Putamen (tissue), 1 donor: ENCODE measurements around the gene KLK5.
"Not testable (repeated sequence)": the region's sequence is repeated elsewhere in the genome, so short reads cannot be mapped to it uniquely, and the experiment has no call there.

Source experiments
- DNase-seq: peaks from one replicate; pipeline ENCODE4 v3.0.0-alpha.2; 2016; ENCODE audit warnings: low spot score

KLK5 gene

DNA sequence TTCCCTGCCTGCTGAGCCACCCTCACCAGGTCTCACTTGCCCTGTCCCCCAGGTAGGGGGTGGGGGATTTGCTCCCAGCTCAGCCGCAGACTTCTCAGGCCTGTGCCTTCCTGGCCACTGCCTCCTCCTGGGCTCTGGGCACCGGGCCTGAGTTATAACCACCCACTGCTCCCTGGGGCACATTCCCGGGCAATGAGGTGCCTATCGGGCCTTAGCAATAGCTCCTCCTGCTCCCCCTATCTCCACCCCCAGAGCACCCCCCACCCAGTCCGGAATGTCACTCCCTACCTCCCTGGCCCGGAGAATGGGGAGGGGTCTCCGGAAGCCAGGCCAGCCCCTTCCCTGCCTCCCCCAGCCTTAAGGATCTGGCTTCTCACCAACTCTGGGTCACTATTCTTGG lies at the start of gene KLK5:
Gene KLK5 (minus strand): TSS at position 129 of the 400 bp plus-strand sequence. CDS start 381 bp downstream, outside the sequence.
- DNase-seq = no peak

- DNase-seq = no peak
Measured at GRCh38 chr19:51002089-51002532, 49.3 kb upstream of the KLK5 start.

- no peak for DNase-seq
Measured at GRCh38 chr19:51001515-51001914, 48.7 kb upstream of the KLK5 start, which contains the start of gene KLK8. KLK8 (minus strand) TSS chr19:51001604; CDS start chr19:51001167, 437 bp downstream.

- no peak for DNase-seq
Measured at GRCh38 chr19:51000981-51001380, 48.1 kb upstream of the KLK5 start.

GRCh38 chr19:51000426-51000825 lies 47.6 kb upstream of the KLK5 start:
- DNase-seq = no peak

GRCh38 chr19:50998686-50999085 lies 45.8 kb upstream of the KLK5 start:
- no peak for DNase-seq

DNA sequence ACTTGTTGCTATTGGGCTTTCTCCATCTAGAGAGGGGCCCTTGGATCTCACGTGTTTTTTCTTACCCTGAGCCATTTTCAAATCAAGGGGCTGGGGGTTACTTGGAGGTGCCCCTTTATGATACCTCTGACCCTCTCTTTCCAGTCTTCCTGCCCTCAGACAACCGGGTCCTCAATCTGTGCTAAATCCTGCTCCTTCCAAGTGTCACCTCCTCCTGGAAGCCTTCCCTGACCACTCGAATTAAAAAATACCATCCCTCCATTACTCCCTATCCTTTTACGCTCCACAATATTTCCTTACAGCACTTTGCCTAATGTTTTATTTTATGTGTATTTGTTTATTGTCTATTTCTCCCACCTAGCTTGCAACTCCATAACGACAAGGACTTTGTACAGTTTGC lies 45.2 kb upstream of the KLK5 start:
- no peak for DNase-seq

- DNase-seq = no peak
Measured at GRCh38 chr19:50994129-50994528, 41.3 kb upstream of the KLK5 start.

GRCh38 chr19:50992666-50993035 lies 39.8 kb upstream of the KLK5 start:
- DNase-seq = no peak

DNA sequence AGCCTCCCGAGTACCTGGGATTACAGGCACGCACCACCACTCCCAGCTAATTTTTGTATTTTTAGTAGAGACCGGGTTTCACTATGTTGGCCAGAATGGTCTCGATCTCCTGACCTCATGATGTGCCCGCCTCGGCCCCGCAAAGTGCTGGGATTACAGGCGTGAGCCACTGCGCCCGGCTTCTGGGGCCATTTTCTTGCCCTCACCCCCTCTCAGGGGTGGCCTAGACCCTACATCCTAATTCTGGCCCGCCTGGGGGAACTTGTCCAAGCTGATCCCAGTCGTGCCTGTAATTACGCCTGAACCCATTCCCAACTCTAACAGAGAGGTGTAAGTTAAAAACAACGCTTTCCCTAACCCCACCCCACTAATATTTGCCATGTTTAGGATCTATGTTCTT lies 31.6 kb upstream of the KLK5 start:
- DNase-seq = not testable (repeated sequence)

- no peak for DNase-seq
Measured at GRCh38 chr19:50983625-50984292, 30.9 kb upstream of the KLK5 start, which contains the start of gene KLK7. KLK7 (minus strand) TSS chr19:50983917; CDS start chr19:50982399, 1,518 bp downstream.

DNA sequence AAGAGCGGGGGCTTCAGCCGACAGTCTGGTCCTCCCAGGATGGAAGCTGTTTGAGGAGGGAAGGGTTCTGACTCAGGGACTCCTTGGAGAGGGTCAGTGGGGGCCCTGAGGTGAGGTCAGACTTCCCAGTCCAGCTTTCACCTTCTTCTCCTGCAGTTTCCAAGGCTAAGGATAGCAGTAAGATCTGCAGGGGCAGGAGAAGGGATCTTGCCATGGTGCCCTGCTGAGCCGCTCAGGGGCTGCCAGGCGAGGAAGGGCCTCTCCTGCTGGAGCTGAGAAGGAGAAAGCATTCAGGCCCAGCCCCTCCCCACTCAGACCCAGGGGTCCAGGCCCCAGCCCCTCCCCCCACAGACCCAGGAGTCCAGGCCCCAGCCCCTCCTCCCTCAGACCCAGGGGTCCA lies 29.3 kb upstream of the KLK5 start:
- no peak for DNase-seq

GRCh38 chr19:50981587-50982146 lies 28.8 kb upstream of the KLK5 start:
- no peak for DNase-seq

GRCh38 chr19:50980208-50980607 lies 27.4 kb upstream of the KLK5 start:
- DNase-seq = no peak

GRCh38 chr19:50979758-50980157 lies 26.9 kb upstream of the KLK5 start:
- no peak for DNase-seq

DNA sequence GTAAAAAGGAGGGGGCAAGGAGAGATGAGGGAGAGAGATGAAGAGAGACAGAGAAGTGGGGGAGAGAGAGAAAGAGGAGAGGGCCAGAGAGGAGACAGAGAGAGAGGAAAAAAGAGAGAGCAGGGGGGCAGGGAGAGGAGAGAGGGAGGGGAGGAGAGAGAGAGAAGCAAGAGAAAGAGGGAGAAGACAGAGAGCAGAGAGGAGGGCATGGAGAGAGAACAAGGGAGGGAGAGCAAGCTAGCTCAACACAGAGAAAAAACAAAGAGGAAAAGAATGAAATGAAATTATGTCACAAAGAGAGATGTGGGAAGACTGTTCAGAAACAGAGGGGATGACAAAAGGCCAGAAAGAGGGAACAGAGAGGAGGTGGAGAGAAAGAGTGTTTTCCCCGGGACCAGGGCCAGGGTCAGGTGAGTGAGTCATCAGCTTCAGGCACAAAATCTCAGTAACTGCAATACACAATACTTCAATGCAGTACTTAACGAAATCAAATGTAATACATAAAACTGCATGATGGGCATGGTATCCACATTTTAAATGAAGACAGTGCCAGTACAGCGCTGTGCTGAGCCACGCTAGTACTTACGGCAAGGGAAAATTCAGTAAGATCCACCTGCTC lies 26.0 kb upstream of the KLK5 start:
- DNase-seq = no peak

DNA sequence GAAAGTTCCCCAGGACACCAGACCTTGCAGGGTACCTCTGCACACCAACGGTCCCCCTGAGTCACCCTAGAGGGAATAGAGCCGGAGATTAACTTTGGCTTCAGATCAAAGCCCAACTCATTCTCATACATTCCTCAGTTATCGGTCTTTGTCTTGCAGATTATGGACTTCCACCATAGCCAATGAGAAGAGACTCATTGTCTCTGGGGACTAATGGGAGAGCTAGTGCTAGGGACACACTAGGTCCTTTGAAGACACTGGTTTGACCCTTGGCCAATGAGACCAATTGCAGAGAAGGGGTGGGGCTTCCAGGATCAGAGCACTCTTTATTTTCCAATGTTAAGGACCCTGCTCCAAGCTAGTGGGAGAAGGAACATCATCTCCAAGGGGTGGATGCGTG lies 24.8 kb upstream of the KLK5 start:
- DNase-seq = peak; percentile 16

DNA sequence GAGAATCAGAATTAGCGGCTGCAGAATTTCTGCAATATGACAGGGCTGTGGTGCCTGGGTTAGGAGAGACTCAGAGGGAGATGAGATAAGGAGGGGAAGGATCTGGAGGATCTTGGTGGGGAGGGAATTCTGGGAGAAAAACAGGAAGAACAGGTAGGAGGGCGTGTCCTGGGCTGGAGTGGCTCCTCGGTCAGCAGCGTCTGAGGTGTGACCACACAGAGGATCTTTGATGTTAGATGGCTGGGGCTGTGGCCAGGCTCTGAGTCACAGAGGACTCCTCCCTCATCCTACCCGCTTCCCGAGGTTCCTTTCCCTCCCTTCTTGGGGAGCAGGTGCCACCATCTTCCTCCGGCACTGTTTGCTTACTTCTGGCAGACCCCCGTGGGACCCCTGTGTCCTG lies 22.9 kb upstream of the KLK5 start:
- no peak for DNase-seq

DNA sequence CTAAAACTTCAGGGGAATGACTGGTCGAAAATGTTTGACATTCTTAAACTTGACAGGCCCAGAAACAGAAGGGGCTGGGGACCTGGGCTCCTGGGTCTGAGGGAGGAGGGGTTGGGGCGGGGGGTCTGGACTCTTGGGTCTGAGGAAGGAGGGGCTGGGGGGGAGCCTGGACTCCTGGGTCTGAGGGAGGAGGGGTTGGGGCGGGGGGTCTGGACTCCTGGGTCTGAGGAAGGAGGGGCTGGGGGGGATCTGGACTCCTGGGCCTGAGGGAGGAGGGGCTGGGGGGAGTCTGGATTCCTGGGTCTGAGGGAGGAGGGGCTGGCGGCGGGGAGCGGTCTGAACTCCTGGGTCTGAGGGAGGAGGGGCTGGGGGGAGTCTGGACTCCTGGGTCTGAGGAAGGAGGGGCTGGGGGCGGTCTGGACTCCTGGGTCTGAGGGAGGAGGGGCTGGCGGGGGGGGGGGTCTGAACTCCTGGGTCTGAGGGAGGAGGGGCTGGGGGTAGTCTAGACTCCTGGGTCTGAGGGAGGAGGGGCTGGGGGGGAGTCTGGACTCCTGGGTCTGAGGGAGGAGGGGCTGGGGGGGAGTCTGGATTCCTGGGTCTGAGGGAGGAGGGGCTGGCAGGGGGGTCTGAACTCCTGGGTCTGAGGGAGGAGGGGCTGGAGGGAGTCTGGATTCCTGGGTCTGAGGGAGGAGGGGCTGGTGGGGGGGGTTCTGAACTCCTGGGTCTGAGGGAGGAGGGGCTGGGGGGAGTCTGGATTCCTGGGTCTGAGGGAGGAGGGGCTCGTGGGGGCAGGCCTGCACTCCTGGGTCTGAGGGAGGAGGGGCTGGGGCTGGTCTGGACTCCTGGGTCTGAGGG lies 22.1 kb upstream of the KLK5 start:
- DNase-seq = no peak

DNA sequence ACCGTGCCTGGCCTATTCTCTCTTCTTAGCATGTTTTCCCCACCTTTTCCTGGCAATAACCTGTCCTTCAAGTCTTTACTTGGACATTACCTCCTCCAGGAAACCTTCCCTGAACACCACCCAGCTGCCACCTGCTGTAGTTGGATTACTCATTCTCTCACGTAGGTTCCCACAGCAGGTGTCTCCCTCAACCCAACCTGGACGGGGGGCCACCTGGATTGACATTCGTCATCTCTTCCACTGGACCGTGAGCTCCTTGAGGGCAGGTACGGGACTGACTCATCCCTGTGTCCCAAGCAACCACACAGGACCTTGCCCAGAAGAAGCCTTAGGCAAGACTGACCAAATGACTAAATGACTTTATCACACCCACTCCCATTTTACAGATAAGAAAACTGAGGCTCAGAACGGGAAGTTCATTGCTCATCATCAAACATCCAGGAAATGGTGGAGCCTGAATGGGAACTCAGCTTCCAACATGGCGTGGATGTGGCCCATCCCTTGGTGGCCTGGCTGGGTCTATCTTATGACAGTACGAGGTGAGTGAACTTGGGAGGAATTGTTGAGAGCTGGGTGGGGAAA lies 20.0 kb upstream of the KLK5 start:
- DNase-seq = no peak

DNA sequence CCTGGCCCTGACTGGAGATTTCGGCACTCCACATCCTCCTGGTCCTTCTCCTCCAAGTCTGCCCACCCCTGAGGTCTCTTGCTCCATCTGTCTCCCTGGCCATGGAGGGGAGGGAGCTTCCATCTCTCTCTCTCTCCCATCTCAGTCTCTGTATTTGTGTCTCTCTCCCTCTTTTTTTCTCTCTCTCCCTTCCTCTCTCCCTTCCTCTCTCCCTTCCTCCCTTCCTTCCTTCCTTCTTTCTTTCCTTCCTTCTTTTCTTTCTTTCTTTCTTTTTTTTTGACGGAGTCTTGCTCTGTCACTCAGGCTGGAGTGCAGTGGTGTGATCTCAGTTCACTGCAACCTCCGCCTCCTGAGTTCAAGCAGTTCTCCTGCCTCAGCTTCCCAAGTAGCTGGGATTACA lies 17.0 kb upstream of the KLK5 start:
- DNase-seq = not testable (repeated sequence)

GRCh38 chr19:50969413-50969760 lies 16.5 kb upstream of the KLK5 start, which contains the start of gene KLK6:
KLK6 (minus strand) TSS chr19:50969591; CDS start chr19:50968104, 1,487 bp downstream.
- DNase-seq = peak; percentile 93
